Ramos (cell line): ENCODE results near the gene HOXA4.

Experiments
- in situ Hi-C: fragments of 300-500 bp; cut with MboI; formaldehyde crosslinking; loops from one replicate; pipeline ENCODE4 v1.14.3; 2022; ENCODE audit warnings: low sequenced_read_pairs; ENCODE audit not compliant: unreplicated experiment

The HOXA4 gene

GRCh38 chr7:27111751-27112277 lies 18.7 kb downstream of the HOXA4 start:
- in situ Hi-C loops, result no loop called here

- in situ Hi-C loops, result no loop called here
These were observed 19.4 kb downstream of the HOXA4 start for GRCh38 chr7:27111042-27111750.

- in situ Hi-C loops, result no loop called here
These were observed 20.1 kb downstream of the HOXA4 start for GRCh38 chr7:27110186-27111031.

GRCh38 chr7:27109466-27110185 lies 20.9 kb downstream of the HOXA4 start:
- in situ Hi-C loops, result no loop called here

- in situ Hi-C loops, result no loop called here
These were observed 22.0 kb downstream of the HOXA4 start for GRCh38 chr7:27108390-27109127.

- in situ Hi-C loops, result no loop called here
These were observed 22.9 kb downstream of the HOXA4 start for GRCh38 chr7:27107391-27108381.

GRCh38 chr7:27106901-27107240 lies 23.7 kb downstream of the HOXA4 start:
- in situ Hi-C loops, result no loop called here

GRCh38 chr7:27106181-27106900 lies 24.2 kb downstream of the HOXA4 start:
- in situ Hi-C loops, result no loop called here

GRCh38 chr7:27105301-27106031 lies 25.1 kb downstream of the HOXA4 start:
- in situ Hi-C loops, result no loop called here

GRCh38 chr7:27104341-27105058 lies 26.1 kb downstream of the HOXA4 start:
- in situ Hi-C loops, result no loop called here

- in situ Hi-C loops, result no loop called here
These were observed 26.9 kb downstream of the HOXA4 start for GRCh38 chr7:27103489-27104226.

GRCh38 chr7:27102581-27103442 lies 27.7 kb downstream of the HOXA4 start, which contains the start of gene HOXA2:
TSS of gene HOXA2 (minus strand) at chr7:27102683. CDS start at chr7:27102500, 183 bp downstream.
- in situ Hi-C loops, result no loop called here

GRCh38 chr7:27101957-27102580 lies 28.5 kb downstream of the HOXA4 start:
- in situ Hi-C loops, result no loop called here

GRCh38 chr7:27101171-27101956 lies 29.2 kb downstream of the HOXA4 start:
- in situ Hi-C loops, result no loop called here
